GM12865 (cell line): ENCODE results near the gene TSPAN9.

Experiments used
- DNase-seq: peaks from one replicate; pipeline ENCODE4 v3.0.0; 2010; ENCODE audit warnings: low read depth
- H3K4me3 ChIP-seq: 2 replicates; pipeline ENCODE4 v1.5.1; 2011; ENCODE audit warnings: mild to moderate bottlenecking, low read depth, low read length, control low read depth
- CTCF ChIP-seq: IDR thresholded peaks from 2 replicates; pipeline ENCODE4 v1.5.1; 2011; ENCODE audit warnings: low read length, control low read depth, low read depth, inconsistent platforms; ENCODE audit not compliant: insufficient read depth; ENCODE audit errors: missing control alignments

TSPAN9 gene

GRCh38 chr12:3034067-3034750 lies 43.0 kb upstream of the TSPAN9 start:
- DNase-seq: peak; percentile 75
- peak; percentile 84 for TF ChIP-seq CTCF
- H3K4me3 ChIP-seq: no peak overlapping the region

GRCh38 chr12:3035171-3035570 lies 42.0 kb upstream of the TSPAN9 start:
- no peak for TF ChIP-seq CTCF
- H3K4me3 ChIP-seq: no peak overlapping the region
- DNase-seq: no peak

DNA sequence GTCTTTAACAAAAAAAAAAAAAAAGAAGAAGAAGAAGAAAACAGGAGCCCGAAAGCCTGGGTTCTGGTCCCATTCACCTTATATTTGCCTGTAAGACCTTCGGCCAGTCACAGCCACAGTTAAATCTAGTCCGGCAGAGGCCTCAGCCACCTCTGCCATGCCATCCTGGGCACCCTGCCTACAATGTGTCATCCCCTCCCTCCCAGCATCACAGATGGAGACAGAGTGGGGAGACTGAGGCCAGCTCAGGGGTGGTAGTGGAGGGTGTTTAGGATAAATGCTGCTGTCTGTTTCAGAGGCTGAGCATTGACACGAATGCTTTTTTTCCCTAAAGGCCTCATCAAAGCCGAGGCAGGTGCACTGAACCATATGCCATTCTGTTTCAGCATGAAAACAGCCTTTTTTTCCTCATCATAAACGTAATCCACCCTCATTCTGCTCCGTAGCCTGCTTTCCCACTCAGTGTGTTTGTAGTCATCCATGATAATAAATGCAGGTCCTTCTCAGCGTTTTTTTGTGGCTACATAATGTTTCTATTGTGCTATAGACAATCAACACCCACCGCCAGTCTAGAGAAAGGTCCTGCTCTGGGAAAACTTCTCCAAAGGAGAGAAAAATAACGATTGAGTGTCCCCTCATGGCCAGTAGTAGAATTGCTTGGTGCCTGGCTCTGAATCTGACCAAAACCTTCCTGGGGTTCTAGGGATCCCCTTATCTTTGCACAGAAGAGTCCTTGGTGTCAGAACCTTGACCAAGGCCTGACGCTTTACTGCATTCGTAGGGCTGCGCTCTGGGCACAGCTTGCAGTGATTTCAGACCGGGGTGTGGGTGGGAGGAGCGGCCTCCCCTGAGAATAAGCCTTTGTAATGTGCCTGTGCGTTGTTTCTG lies 41.1 kb upstream of the TSPAN9 start:
- no peak overlapping the region for H3K4me3 ChIP-seq
- DNase-seq: no peak
- TF ChIP-seq CTCF: peak; percentile 21

DNA sequence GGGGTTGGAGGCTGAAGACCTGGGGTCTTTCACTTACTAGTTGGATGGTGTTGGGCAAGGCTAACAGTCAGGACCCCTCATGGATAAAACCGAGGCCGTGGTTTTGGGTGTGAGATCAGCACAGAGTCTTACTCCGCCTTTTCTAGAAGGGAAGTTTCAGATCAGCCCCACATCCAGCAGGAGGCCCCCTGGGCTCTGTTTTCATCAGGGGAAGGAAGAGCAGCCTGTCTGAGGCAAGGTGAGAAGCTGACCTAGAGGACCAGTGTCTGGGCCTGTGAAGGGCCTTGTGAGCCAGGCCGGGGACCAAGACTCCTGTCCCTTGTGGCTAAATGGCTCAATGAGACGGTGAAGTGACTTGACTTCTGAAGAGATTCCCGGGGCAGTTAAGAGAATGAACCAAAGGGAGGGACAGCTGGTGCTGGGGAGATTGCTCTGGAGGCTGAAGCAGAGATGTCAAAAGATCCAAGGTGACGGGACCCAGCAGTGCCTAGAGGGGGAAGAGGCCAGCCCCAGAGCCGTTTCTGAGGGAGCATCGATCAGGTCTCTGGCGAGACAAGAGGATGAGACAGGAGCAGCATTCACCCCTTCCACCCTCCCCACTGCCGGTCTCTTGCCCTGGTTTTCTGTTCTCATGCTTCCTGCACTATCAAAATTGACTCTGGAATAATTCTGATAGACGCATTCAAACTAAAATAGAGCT lies 40.1 kb upstream of the TSPAN9 start:
- no peak overlapping the region for H3K4me3 ChIP-seq
- no peak for DNase-seq
- TF ChIP-seq CTCF: no peak

DNA sequence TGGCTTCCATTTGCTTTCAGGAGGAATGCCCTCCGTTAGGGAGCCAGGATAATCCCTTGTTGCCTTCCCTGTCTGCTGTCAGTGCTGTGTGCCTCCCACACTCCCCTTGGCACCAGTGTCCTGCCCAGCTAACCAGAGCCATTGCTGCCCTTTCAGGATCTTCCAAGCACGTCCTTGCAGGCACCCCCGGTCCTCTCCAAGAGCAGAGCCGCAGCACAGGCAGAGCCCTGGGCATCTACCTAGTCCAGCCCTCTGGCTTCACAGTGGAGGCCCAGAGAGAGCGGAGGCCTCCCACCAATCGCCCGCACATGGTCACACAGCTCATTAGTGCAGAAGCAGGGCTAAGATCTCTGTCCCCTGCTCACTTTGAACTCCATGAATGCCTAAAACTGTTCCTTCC lies 39.0 kb upstream of the TSPAN9 start:
- no peak for DNase-seq

DNA sequence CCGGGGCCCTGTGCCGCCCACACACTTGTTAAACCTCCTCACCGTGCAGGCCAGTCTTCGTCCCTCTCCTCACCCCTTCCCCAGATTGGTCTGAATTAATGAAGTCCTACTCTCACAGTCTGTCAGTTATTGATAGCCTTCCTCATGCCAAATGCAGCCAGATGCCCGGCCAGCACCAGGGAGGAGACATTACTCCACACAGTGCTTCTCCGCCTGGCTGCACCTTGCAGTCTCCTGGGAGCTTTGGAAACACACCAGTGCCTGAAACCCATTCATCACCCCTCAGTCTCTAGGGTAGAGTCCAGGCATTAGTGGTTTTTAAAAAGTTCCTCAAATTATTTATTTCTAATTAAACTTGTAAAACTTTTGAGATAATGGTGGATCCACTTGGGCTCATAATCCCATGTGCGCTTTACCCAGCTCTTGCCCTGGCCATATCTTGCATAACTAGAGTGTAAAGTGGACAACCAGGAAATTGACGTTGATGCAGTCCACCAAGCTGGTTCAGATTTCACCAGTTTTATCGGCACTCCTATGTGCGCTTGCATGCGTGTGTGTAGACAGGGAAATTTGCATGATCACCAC lies 38.2 kb upstream of the TSPAN9 start:
- no peak for TF ChIP-seq CTCF
- no peak for DNase-seq
- no peak overlapping the region for H3K4me3 ChIP-seq

More for the DNA sequence above, 39.0 kb upstream of the TSPAN9 start:
- TF ChIP-seq CTCF: no peak
- H3K4me3 ChIP-seq: no peak overlapping the region
